Neuronal stem cell (in vitro differentiated cells): Measurements from ENCODE around the gene ANKRD22.

ENCODE experiments used
- DNase-seq: peaks from one replicate; pipeline ENCODE4 v3.0.0-alpha.2; 2013; ENCODE audit warnings: low spot score
- H2AFZ ChIP-seq: one replicate; pipeline ENCODE4 v1.6.1; 2013; ENCODE audit warnings: mild to moderate bottlenecking, low read length, inconsistent platforms
- H2AK5ac ChIP-seq: 2 replicates; pipeline ENCODE4 v1.6.1; 2013; ENCODE audit warnings: low read depth, mild to moderate bottlenecking, inconsistent platforms, low read length, moderate library complexity, mixed read lengths
- H2BK120ac ChIP-seq: 2 replicates; pipeline ENCODE4 v1.6.1; 2013; ENCODE audit warnings: low read depth, mild to moderate bottlenecking, inconsistent platforms, low read length, moderate library complexity, mixed read lengths
- H2BK12ac ChIP-seq: one replicate; pipeline ENCODE4 v1.6.1; 2013; ENCODE audit warnings: low read length, inconsistent platforms
- H2BK15ac ChIP-seq: 2 replicates; pipeline ENCODE4 v1.6.1; 2013; ENCODE audit warnings: mild to moderate bottlenecking, low read length, inconsistent platforms, mixed read lengths
- H2BK5ac ChIP-seq: one replicate; pipeline ENCODE4 v1.6.1; 2013; ENCODE audit warnings: inconsistent platforms, mild to moderate bottlenecking, low read length, moderate library complexity
- H3K14ac ChIP-seq: one replicate; pipeline ENCODE4 v1.6.1; 2013; ENCODE audit warnings: low read length, inconsistent platforms
- H3K18ac ChIP-seq: 2 replicates; pipeline ENCODE4 v1.6.1; 2013; ENCODE audit warnings: low read length, inconsistent platforms
- H3K23ac ChIP-seq: 2 replicates; pipeline ENCODE4 v1.6.1; 2013; ENCODE audit warnings: low read depth, mild to moderate bottlenecking, mixed read lengths, low read length, inconsistent platforms; ENCODE audit not compliant: poor library complexity
- H3K27ac ChIP-seq: replicated peaks from 3 replicates; pipeline ENCODE4 v1.5.1; 2013; ENCODE audit warnings: low read length, inconsistent platforms
- H3K27me3 ChIP-seq, 3 experiments: 2 replicates each; pipeline ENCODE4 v1.6.1; 2013; ENCODE audit warnings: low read length in 3 of 3, mild to moderate bottlenecking in 2 of 3, inconsistent platforms in 1 of 3, low read depth in 1 of 3, mixed read lengths in 1 of 3, moderate library complexity in 1 of 3; ENCODE audit not compliant: control insufficient read depth in 3 of 3, insufficient read depth in 3 of 3
- H3K36me3 ChIP-seq, 2 donors: replicated peaks in 1 of 2; 2 replicates each; pipeline ENCODE4 v1.6.1; 2013; ENCODE audit warnings: low read length in 2 of 2; ENCODE audit not compliant: control insufficient read depth in 2 of 2, insufficient read depth in 2 of 2
- H3K4ac ChIP-seq: 2 replicates; pipeline ENCODE4 v1.6.1; 2013; ENCODE audit warnings: inconsistent platforms, mild to moderate bottlenecking, low read length, moderate library complexity
- H3K4me1 ChIP-seq, 2 donors: 1 replicate in 1 of 2; 2 replicates in 1 of 2; pipeline ENCODE4 v1.6.1; 2013; ENCODE audit warnings: low read length in 2 of 2, low read depth in 1 of 2; ENCODE audit not compliant: control insufficient read depth in 2 of 2, insufficient read depth in 1 of 2
- H3K4me2 ChIP-seq: one replicate; pipeline ENCODE4 v1.6.1; 2013; ENCODE audit warnings: mild to moderate bottlenecking, low read length, inconsistent platforms; ENCODE audit not compliant: insufficient read depth, poor library complexity, severe bottlenecking
- H3K4me3 ChIP-seq, 2 donors: 2 replicates each; pipeline ENCODE4 v1.5.1; 2013; ENCODE audit warnings: low read length in 2 of 2, mild to moderate bottlenecking in 2 of 2, inconsistent platforms in 1 of 2, moderate library complexity in 1 of 2
- H3K79me1 ChIP-seq: one replicate; pipeline ENCODE4 v1.6.1; 2013; ENCODE audit warnings: low read depth, mild to moderate bottlenecking, inconsistent platforms, low read length, moderate library complexity
- H3K9ac ChIP-seq: one replicate; pipeline ENCODE4 v1.6.1; 2013; ENCODE audit warnings: mild to moderate bottlenecking, low read depth, low read length, inconsistent platforms; ENCODE audit not compliant: poor library complexity
- H3K9me3 ChIP-seq, 2 donors: replicated peaks in 1 of 2; 2 replicates each; pipeline versions ENCODE3 to v1.6.1; 2013; ENCODE audit warnings: low read length in 2 of 2, mild to moderate bottlenecking in 2 of 2, inconsistent platforms in 1 of 2, low read depth in 1 of 2, mixed read lengths in 1 of 2, moderate library complexity in 1 of 2; ENCODE audit not compliant: control insufficient read depth in 2 of 2, insufficient read depth in 1 of 2
- H4K8ac ChIP-seq: one replicate; pipeline ENCODE4 v1.6.1; 2013; ENCODE audit warnings: low read depth, mild to moderate bottlenecking, inconsistent platforms, low read length, moderate library complexity
- H4K91ac ChIP-seq: one replicate; pipeline ENCODE4 v1.6.1; 2013; ENCODE audit warnings: low read length, low read depth, mild to moderate bottlenecking, inconsistent platforms; ENCODE audit not compliant: poor library complexity
- WGBS, 2 donors: extraction: QIAGEN DNeasy Blood & Tissue Kit; methylation state at CpG; one replicate each; pipeline ENCODE4 v1.1.7; 2013; ENCODE audit warnings: missing lambda C conversion rate in 2 of 2, mixed read lengths in 1 of 2; ENCODE audit not compliant: insufficient read length in 2 of 2, insufficient replicate concordance in 1 of 2; ENCODE audit errors: extremely low coverage in 2 of 2; 5-methylcytosine and 5-hydroxymethylcytosine counted together

ANKRD22 gene

GRCh38 chr10:88896372-88896993, 44.8 kb upstream of the ANKRD22 start:
- Histone ChIP-seq H4K91ac (no peak overlapping the region), H3K18ac (no peak overlapping the region), H2AFZ (peak overlapping the region; percentile 34), H3K9ac (no peak overlapping the region), H3K27me3 (no peaks in the 10 kb centered on the region), H3K23ac (no peak overlapping the region), H3K14ac (no peak overlapping the region), H3K4me3 (no peak overlapping the region), H3K79me1 (no peaks in the 10 kb centered on the region), H3K36me3 (no peaks in the 10 kb centered on the region), H3K4me2 (no peak overlapping the region), H3K27ac (no peak overlapping the region), H2BK15ac (no peak overlapping the region), H2BK120ac (no peak overlapping the region), H3K9me3 (no peaks in the 10 kb centered on the region), H2BK5ac (no peak overlapping the region), H2AK5ac (no peak overlapping the region), H4K8ac (no peak overlapping the region), H2BK12ac (no peak overlapping the region), H3K4ac (no peak overlapping the region), H3K4me1 (no peaks in the 10 kb centered on the region)
- WGBS, 2 donors = no CpG with 5 or more reads among the region's 4 CpGs
- DNase-seq = no peak

GRCh38 chr10:88895250-88895649, 43.6 kb upstream of the ANKRD22 start:
- no CpG with 5 or more reads among the region's 1 CpG for WGBS, 2 donors
- Histone ChIP-seq H4K8ac (no peak overlapping the region), H3K27ac (no peak overlapping the region)

GRCh38 chr10:88893611-88894010, 42.0 kb upstream of the ANKRD22 start:
- Histone ChIP-seq H3K27ac (no peak overlapping the region), H2BK120ac (no peak overlapping the region), H3K9ac (no peak overlapping the region), H3K4me2 (no peak overlapping the region), H3K23ac (no peak overlapping the region), H2AFZ (no peak overlapping the region), H3K36me3 (no peaks in the 10 kb centered on the region), H3K79me1 (no peaks in the 10 kb centered on the region), H3K18ac (no peak overlapping the region), H4K8ac (no peak overlapping the region), H3K9me3 (no peaks in the 10 kb centered on the region), H4K91ac (no peak overlapping the region), H3K4me3 (no peak overlapping the region), H3K4ac (no peak overlapping the region), H2BK15ac (no peak overlapping the region), H2BK12ac (no peak overlapping the region), H2AK5ac (no peak overlapping the region), H3K27me3 (no peaks in the 10 kb centered on the region), H3K4me1 (no peaks in the 10 kb centered on the region), H3K14ac (no peak overlapping the region), H2BK5ac (no peak overlapping the region)
- WGBS, 2 donors = no CpG with 5 or more reads among the region's 3 CpGs
- DNase-seq = no peak

More at GRCh38 chr10:88895250-88895649, 43.6 kb upstream of the ANKRD22 start:
- no peak overlapping the region for H3K4me3 ChIP-seq
- H3K27me3 ChIP-seq = no peaks in the 10 kb centered on the region
- H2AK5ac ChIP-seq = no peak overlapping the region
- no peak overlapping the region for H2BK120ac ChIP-seq
- no peak overlapping the region for H2BK5ac ChIP-seq
- H4K91ac ChIP-seq = no peak overlapping the region
- H3K4me2 ChIP-seq = no peak overlapping the region
- H3K36me3 ChIP-seq = no peaks in the 10 kb centered on the region
- no peak overlapping the region for H3K14ac ChIP-seq
- H3K18ac ChIP-seq = no peak overlapping the region
- H2AFZ ChIP-seq = no peak overlapping the region
- no peak overlapping the region for H3K4ac ChIP-seq
- H3K9ac ChIP-seq = no peak overlapping the region
- no peak overlapping the region for H2BK12ac ChIP-seq
- no peaks in the 10 kb centered on the region for H3K4me1 ChIP-seq
- no peak for DNase-seq
- H2BK15ac ChIP-seq = no peak overlapping the region
- H3K9me3 ChIP-seq = no peaks in the 10 kb centered on the region
- H3K23ac ChIP-seq = no peak overlapping the region
- no peaks in the 10 kb centered on the region for H3K79me1 ChIP-seq

- no peaks in the 10 kb centered on the region for H3K36me3 ChIP-seq
- no peak overlapping the region for H2AFZ ChIP-seq
- no peak overlapping the region for H3K14ac ChIP-seq
- no peaks in the 10 kb centered on the region for H3K4me1 ChIP-seq
- no peak for DNase-seq
- H3K27me3 ChIP-seq = no peaks in the 10 kb centered on the region
- H2BK15ac ChIP-seq = no peak overlapping the region
- no peak overlapping the region for H3K4me2 ChIP-seq
- H2BK5ac ChIP-seq = no peak overlapping the region
- H3K79me1 ChIP-seq = no peaks in the 10 kb centered on the region
- H2BK120ac ChIP-seq = no peak overlapping the region
- no peak overlapping the region for H3K4ac ChIP-seq
- H3K23ac ChIP-seq = no peak overlapping the region
- H3K27ac ChIP-seq = no peak overlapping the region
- H2BK12ac ChIP-seq = no peak overlapping the region
- no peak overlapping the region for H2AK5ac ChIP-seq
- H4K8ac ChIP-seq = no peak overlapping the region
- H3K18ac ChIP-seq = no peak overlapping the region
- H3K9me3 ChIP-seq = no peaks in the 10 kb centered on the region
- no CpG with 5 or more reads among the region's 2 CpGs for WGBS, 2 donors
- no peak overlapping the region for H3K4me3 ChIP-seq
- no peak overlapping the region for H3K9ac ChIP-seq
- no peak overlapping the region for H4K91ac ChIP-seq
Observed at GRCh38 chr10:88892222-88892967, 40.8 kb upstream of the ANKRD22 start.
